ENCODE results near the gene DHRS9.

DHRS9 gene

GRCh38 chr2:169034984-169035544, 34.3 kb upstream of the DHRS9 start:
- Histone ChIP-seq H3K4me2 (ENCODE audit: low read depth, low read length, poor library complexity, severe bottlenecking) (no peak overlapping the region), H3K27me3 (ENCODE audit: low read length) (no peaks in the 10 kb centered on the region), H3K79me2 (ENCODE audit: insufficient read depth, low read length) (no peaks in the 10 kb centered on the region), H3K9me3 (ENCODE audit: insufficient read depth, low read length) (no peaks in the 10 kb centered on the region), H4K20me1 (ENCODE audit: low read depth, low read length) (no peaks in the 10 kb centered on the region), H3F3A (ENCODE audit: insufficient read depth) (no peaks in the 10 kb centered on the region), H3K4me3 (ENCODE audit: insufficient read depth, low read length, poor library complexity, severe bottlenecking) (no peak overlapping the region), H2AFZ (ENCODE audit: low read depth, low read length, severe bottlenecking) (no peak overlapping the region), H3K9me2 (replicated peaks; ENCODE audit: insufficient read depth, low read length) (no peaks in the 10 kb centered on the region), H3K27ac (ENCODE audit: low read depth, low read length) (no peak overlapping the region), H3K36me3 (ENCODE audit: low read length) (no peaks in the 10 kb centered on the region), H3K9ac (ENCODE audit: low read length) (no peak overlapping the region)
- TF ChIP-seq EZH2phosphoT487 (conservative IDR thresholded peaks at IDR 0.05; ENCODE audit: low read length) (no peak), CTCF (IDR thresholded peaks at IDR 0.05; ENCODE audit: insufficient read depth, low read length, poor library complexity, severe bottlenecking) (no peak)

GRCh38 chr2:169035887-169036286, 33.5 kb upstream of the DHRS9 start:
- no peaks in the 10 kb centered on the region for H3K27me3 ChIP-seq (ENCODE audit: low read length)
- no peaks in the 10 kb centered on the region for H4K20me1 ChIP-seq (ENCODE audit: low read depth, low read length)
- no peak overlapping the region for H3K27ac ChIP-seq (ENCODE audit: low read depth, low read length)
- H3K9me2 ChIP-seq (replicated peaks; ENCODE audit: insufficient read depth, low read length) = no peaks in the 10 kb centered on the region
- H2AFZ ChIP-seq (ENCODE audit: low read depth, low read length, severe bottlenecking) = no peak overlapping the region
- no peak overlapping the region for H3K4me2 ChIP-seq (ENCODE audit: low read depth, low read length, poor library complexity, severe bottlenecking)
- H3K79me2 ChIP-seq (ENCODE audit: insufficient read depth, low read length) = no peaks in the 10 kb centered on the region
- H3K9ac ChIP-seq (ENCODE audit: low read length) = no peak overlapping the region
- H3F3A ChIP-seq (ENCODE audit: insufficient read depth) = no peaks in the 10 kb centered on the region
- no peak for TF ChIP-seq EZH2phosphoT487 (conservative IDR thresholded peaks at IDR 0.05; ENCODE audit: low read length)
- no peak for TF ChIP-seq CTCF (IDR thresholded peaks at IDR 0.05; ENCODE audit: insufficient read depth, low read length, poor library complexity, severe bottlenecking)
- no peak overlapping the region for H3K4me3 ChIP-seq (ENCODE audit: insufficient read depth, low read length, poor library complexity, severe bottlenecking)
- no peaks in the 10 kb centered on the region for H3K9me3 ChIP-seq (ENCODE audit: insufficient read depth, low read length)
- H3K36me3 ChIP-seq (ENCODE audit: low read length) = no peaks in the 10 kb centered on the region

- Histone ChIP-seq H3K27me3 (ENCODE audit: low read length) (no peaks in the 10 kb centered on the region), H3K9ac (ENCODE audit: low read length) (no peak overlapping the region)
Observed at GRCh38 chr2:169036736-169037440, 32.5 kb upstream of the DHRS9 start.

More at GRCh38 chr2:169036736-169037440, 32.5 kb upstream of the DHRS9 start:
- Histone ChIP-seq H3K9me3 (ENCODE audit: insufficient read depth, low read length) (no peaks in the 10 kb centered on the region), H4K20me1 (ENCODE audit: low read depth, low read length) (no peaks in the 10 kb centered on the region), H3F3A (ENCODE audit: insufficient read depth) (no peaks in the 10 kb centered on the region), H3K9me2 (replicated peaks; ENCODE audit: insufficient read depth, low read length) (no peaks in the 10 kb centered on the region), H3K27ac (ENCODE audit: low read depth, low read length) (no peak overlapping the region), H3K4me3 (ENCODE audit: insufficient read depth, low read length, poor library complexity, severe bottlenecking) (no peak overlapping the region), H3K36me3 (ENCODE audit: low read length) (no peaks in the 10 kb centered on the region), H3K4me2 (ENCODE audit: low read depth, low read length, poor library complexity, severe bottlenecking) (no peak overlapping the region), H2AFZ (ENCODE audit: low read depth, low read length, severe bottlenecking) (no peak overlapping the region), H3K79me2 (ENCODE audit: insufficient read depth, low read length) (no peaks in the 10 kb centered on the region)
- TF ChIP-seq CTCF (IDR thresholded peaks at IDR 0.05; ENCODE audit: insufficient read depth, low read length, poor library complexity, severe bottlenecking) (no peak), EZH2phosphoT487 (conservative IDR thresholded peaks at IDR 0.05; ENCODE audit: low read length) (no peak)
